Myocyte (in vitro differentiated cells): ENCODE results near the gene TBC1D22A. TPM values are rescaled to one million over a fixed set of nuclear protein-coding genes. Genes with fewer than 3 reads are reported as not detected.
"Not testable (repeated sequence)": the region's sequence is repeated elsewhere in the genome, so short reads cannot be mapped to it uniquely, and the experiment has no call there.

Experiments
- DNase-seq: peaks from one replicate; pipeline ENCODE4 v3.0.0-alpha.2; 2012; ENCODE audit warnings: low read depth
- polyA plus RNA-seq: library from polyadenylated mRNA; unstranded; fragments of >200 nt; gene quantifications from one replicate; pipeline ENCODE4 v1.2.1, GENCODE V29; 2012; ENCODE audit warnings: missing spikeins
- total RNA-seq: library from RNA; depleted of rRNA; stranded (reverse); fragments of >200 nt; gene quantifications from 2 replicates; pipeline ENCODE4 v1.2.3, GENCODE V29; 2014

Gene TBC1D22A
- 15.9 and 21.8 TPM in 2 replicates for total RNA-seq
- 27.4 TPM for polyA plus RNA-seq

DNA sequence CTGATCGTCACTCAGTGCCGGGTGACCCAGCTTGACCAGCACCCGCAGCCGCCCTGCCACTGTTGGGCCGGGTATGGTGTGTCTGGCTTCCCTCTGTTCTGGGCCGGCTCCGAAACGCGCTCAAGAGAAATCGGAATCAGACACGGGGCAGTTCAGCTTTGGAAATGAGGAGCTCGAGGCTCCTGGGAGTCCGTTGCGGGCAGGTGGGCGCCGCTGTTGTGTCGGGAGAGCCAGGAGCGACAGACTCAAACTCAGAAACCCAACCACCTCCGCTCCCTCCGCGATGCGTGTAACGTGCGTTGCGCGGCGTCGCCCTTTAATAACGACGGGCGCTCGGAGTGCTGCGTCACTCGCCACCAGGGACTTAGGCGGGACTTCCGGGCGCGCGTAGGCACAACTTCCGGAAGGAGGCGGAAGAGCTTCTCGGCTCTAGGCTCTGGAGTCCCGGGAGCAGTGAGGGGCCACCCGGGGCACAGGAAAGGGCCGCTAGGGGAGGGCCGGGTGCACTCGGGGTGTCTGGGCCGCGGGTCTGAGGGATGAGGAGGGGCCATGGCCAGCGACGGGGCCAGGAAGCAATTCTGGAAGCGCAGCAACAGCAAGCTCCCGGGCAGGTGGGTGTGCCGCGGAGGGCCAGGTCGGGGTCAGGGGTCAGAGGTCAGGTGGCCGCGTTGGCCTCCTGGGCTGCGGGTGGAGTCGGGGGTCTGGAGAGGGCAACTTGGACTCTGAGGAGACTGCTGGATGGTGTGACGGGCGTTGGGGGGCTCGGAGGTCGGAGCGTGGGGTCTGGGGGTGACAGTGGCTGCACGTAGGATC is at the start of gene TBC1D22A:
Gene TBC1D22A (plus strand): TSS at position 413 of the 813 bp plus-strand sequence. CDS start 137 bp downstream, at position 550.
- peak; percentile 96 for DNase-seq

DNA sequence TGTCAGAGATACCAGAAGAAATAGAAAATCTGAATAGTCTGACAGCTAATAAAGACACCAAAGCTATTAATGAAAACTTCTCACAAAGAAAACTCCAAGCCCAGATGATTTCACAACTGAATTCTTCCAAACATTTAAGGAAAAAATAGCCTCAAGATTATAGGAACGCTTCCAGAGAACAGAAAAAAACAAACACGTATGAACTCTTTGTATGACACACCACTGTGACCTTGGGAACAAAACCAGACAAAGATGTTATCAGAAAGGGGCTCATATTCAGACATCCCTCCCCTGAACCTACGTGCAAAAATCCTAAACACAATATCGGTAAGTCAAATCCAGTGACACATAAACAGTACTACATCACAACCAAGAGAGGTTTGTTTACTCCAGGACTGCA is 47.9 kb upstream of the TBC1D22A start:
- DNase-seq = no peak

- DNase-seq = no peak
These were observed 42.5 kb upstream of the TBC1D22A start for GRCh38 chr22:46719921-46720320.

- peak; percentile 12 for DNase-seq
These were observed 40.9 kb upstream of the TBC1D22A start for GRCh38 chr22:46721501-46722085.

DNA sequence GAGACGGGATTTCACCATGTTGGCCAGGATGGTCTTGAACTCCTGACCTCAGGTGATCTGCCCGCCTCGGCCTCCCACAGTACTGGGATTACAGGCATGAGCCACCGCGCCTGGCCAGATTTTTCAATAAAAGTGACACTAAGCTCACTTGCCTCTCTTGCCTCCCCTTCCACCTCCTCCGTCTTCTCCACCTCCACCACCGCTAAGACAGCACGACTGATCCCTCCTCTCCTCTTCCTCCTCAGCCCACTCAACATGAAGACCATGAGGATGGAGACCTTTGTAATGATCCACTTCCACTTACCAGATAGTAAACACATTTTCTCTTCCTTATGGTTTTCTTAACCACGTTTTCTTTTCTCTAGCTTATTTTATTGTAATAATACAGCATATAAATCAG is 38.6 kb upstream of the TBC1D22A start:
- no peak for DNase-seq

GRCh38 chr22:46725096-46725495 is 37.4 kb upstream of the TBC1D22A start:
- DNase-seq = no peak

GRCh38 chr22:46726066-46726985 is 36.1 kb upstream of the TBC1D22A start:
- DNase-seq = no peak

DNA sequence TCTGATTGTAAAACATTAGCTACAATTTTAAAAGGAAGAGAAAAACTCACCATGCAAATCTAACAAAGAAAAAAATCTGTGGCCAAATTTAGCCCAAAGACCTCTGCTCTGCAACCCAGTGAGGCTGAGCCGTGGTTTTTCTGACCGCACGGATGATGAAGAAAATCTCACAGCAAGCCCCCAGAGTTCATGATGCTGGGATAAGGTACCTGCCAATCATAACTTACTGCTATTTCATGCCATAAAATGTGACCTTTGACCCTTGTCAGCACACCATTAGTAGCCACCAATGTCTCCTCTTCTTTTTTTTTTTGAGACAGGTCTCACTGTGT is 35.5 kb upstream of the TBC1D22A start:
- no peak for DNase-seq

DNA sequence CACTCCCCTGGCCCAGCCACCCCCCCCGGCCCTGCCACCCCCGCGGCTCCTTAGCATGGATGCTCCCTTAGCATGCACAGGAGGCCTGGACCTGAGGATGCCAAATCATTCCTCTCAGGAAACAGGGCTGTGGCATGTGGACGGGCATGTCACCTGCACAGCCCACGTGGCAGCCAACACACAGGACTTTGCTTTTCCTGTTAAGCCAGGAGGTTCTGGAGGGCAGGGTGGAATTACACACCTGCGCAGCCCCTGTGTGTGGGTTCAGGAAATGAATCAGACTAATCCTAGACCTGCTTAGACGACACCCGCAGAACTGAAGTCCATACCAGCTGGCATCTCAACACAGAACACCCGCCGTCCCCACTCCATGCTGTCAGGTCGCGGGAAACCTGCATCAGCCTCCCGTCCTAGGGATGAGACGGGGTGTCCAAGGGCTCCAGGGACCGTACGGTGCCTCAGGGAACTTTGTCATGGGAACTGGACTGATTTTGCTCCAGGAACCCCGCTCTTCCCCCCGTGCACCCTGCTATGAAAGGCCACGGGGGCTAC is 34.6 kb upstream of the TBC1D22A start:
- DNase-seq = no peak

GRCh38 chr22:46728470-46728869 is 34.0 kb upstream of the TBC1D22A start:
- DNase-seq = no peak

DNA sequence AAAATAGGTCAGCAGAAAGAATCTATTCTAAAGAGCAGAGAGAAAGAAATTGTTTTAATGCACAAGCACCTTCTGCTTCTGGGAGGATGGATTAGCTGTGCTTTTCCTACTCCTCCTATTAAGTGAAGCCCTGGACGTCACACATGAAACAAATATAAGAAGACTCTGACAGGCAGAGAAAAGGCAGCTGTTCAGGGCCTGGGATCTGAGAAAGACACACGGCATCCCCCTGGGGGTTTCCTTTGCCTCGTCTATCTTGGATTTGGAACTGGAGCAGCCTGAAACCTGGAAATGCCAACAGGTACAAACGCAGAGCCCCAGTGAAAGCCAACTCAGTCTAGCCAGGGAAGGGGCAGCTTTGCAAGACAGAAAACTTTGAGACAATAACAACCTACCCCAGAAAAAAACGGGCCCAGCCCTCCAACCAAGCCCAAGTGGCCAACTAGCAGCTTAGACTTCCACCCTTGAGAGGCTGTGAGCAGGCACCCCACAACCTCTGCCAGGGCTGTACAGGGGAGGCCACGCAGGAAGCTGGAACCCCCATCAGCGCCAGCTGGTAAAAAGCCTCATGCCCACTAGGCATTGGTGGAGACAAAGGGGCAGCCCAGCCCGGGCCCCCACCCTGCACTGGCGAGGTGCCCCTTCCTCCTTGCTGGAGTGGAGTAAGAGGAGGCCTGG is 31.7 kb upstream of the TBC1D22A start:
- DNase-seq = peak; percentile 70

DNA sequence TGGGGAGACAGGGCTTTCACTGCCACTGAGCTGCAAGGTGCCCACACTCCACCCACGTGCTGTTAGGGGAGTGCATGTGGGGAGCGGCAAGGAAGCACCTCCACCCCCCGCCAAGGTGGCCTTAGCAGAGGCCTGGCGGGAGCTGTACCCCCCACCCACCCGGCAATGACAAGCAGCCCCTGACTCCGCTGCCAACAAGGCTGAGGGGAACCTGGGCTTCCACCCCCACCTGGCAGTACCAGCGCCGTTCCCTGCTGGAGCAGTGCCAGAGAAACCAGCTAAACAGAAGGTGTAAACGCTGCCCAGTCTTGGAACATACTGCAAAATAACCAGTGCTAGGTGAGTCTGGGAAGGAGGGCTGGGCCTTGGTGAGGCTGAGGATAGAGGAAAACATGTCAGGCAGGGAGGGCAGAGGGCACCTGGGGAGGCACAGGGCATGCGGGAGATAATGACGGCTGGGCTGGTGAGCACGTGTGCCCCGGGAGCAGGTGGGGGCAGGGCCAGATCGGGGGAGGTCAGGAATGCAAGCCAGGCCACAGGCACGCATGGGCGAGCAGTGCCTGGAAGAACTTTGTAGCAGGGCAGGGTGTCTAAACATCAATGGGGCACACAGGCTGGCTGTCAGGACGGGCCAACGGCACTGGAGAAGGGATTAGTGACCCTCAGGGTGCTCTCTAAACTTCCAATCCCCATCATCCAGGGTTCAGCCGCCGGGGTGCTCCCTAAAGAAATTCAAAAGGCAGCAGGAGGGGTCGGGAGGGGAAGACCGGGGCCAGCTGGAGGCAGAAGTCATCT is 31.0 kb upstream of the TBC1D22A start:
- no peak for DNase-seq

- DNase-seq = no peak
These were observed 30.4 kb upstream of the TBC1D22A start for GRCh38 chr22:46732041-46732379.

DNA sequence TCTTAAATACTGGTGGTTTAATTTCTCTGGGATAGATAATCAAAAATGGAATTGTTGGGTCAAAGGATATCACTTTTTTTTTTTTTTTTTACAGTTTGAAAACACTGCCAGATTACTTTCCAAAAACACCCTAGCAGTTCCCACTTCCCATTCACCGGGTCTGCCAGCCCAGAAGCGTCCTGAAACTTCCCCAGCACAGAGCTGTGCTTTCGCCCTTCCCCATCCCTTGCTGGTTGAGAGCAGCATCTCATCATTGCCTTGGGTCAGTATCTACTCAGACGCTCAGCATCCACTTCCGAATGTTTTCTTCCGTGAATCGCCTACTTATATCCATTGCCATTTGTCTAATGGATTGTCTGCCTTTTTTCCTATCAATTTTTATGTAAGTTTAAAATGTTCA is 29.9 kb upstream of the TBC1D22A start:
- no peak for DNase-seq

- DNase-seq = not testable (repeated sequence)
These were observed 28.2 kb upstream of the TBC1D22A start for GRCh38 chr22:46734213-46734722.

- DNase-seq = no peak
These were observed 27.5 kb upstream of the TBC1D22A start for GRCh38 chr22:46734830-46735453.

DNA sequence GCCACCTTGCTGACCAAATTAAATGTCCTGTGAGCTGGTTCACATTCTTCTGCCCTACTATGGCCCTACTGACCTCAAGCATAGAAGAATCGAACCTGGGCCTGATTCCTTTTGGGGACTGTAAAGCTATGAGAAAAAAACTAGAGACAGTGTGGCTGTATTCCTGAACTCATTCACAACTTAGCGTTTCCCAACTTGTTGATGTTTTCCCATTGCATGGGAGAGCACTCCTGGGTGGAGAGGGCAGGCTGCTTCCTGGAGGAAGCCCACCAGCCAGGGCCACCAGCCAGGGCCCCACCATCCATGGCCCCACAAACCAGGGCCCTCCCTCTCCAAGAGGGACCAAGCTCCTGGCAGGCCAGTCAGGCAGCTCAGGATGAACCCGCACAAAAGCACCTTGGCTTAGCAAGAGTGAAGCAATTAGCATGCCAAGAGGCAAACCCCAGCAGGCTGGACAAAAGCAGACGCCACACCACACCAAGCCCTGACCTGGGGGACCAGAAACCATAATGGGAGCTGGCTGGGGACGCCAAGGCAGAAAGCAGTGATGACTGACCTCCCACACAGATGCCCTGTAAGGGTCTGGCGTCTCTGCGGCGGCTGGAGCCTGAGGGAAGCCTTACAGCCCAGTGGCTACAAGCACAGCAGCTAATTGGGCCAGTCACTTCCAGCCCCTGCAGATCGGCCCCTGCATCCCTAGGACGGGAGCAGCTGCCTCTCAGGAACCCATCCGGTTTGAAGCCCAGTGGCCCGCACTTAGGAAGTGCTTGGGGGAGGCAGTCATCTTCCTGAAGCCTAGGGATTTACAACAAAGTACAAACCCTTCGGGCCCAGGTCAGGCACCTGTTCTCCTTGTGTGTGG is 26.5 kb upstream of the TBC1D22A start:
- no peak for DNase-seq

GRCh38 chr22:46736705-46737104 is 25.7 kb upstream of the TBC1D22A start:
- DNase-seq = no peak
